SK-N-SH (cell line): Measurements from ENCODE around the gene LDLR.

Experiments used
- CHD2 ChIP-seq: fragments of 150-350 bp; IDR thresholded peaks from 2 replicates; pipeline ENCODE4 v1.6.1; 2018; ENCODE audit warnings: low read length; ENCODE audit not compliant: partially characterized antibody
- CTCF ChIP-seq: fragments of 200-600 bp; sonication (generic); IDR thresholded peaks from 2 replicates; pipeline ENCODE4 v1.6.1; 2017; ENCODE audit warnings: antibody characterized with exemption, mild to moderate bottlenecking, moderate library complexity
- ELF1 ChIP-seq: IDR thresholded peaks from 2 replicates; pipeline ENCODE4 v1.4.0; 2012
- FOXJ3 ChIP-seq: sonication (generic); formaldehyde crosslinking; IDR thresholded peaks from 2 replicates; pipeline ENCODE4 v1.5.1; 2020; ENCODE audit warnings: mild to moderate bottlenecking, missing genetic modification reagents
- IRF3 ChIP-seq: fragments of 150-350 bp; IDR thresholded peaks from 2 replicates; pipeline ENCODE4 v1.6.1; 2016; ENCODE audit warnings: mild to moderate bottlenecking, low read depth, low read length
- NFIC ChIP-seq: IDR thresholded peaks from 2 replicates; pipeline ENCODE4 v1.4.0; 2012; ENCODE audit warnings: borderline replicate concordance
- POLR2AphosphoS5 ChIP-seq: IDR thresholded peaks from 2 replicates; pipeline ENCODE4 v1.6.1; 2012; ENCODE audit warnings: low read depth, low read length
- REST ChIP-seq: IDR thresholded peaks from 2 replicates; pipeline ENCODE4 v1.6.1; 2012; ENCODE audit warnings: mild to moderate bottlenecking, low read depth, low read length, moderate library complexity
- TCF12 ChIP-seq: IDR thresholded peaks from 2 replicates; pipeline ENCODE4 v1.4.0; 2012

DNA sequence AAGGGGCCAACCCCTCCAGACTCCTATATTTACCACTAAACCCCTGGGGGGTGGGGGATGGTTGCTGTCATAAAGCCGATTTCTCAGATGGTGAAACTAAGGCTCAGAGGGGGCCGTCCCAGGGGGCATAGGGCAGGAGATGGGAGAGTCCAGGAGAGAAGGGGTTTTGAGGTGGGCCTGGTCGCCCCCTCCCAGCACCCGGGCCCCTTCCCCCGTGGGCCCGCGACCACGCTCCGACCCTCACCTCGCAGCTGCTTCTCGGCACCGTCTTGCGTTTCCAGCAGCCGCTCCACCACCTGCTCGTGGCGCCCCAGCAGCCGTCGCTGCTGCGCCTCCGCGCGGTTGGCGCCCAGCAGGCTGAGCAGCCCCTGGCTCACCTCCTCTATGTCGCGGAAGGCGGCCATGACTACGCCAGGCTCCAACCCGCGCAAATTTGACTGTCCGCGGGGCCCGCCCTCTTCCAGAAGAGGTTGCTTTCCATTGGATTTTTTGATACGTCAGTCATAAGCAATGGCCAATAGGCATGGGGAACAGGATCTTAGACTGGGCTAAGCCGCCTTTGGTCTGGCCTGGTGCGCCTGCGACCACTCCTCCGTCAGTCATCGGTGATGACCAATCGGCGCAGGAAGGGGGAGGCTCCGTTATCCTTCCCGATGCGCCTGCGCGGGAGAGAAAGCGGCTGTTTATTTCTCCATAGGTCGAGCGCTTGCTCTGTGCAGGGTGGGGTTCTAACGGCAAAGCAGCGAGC is 66.3 kb downstream of the LDLR start, which contains the start of gene SPC24:
- peak; percentile 83 for TF ChIP-seq POLR2AphosphoS5
- no peak; the same call in 1 of the 2 replicates for TF ChIP-seq CTCF
- no peak for TF ChIP-seq FOXJ3 (CRISPR knock-in tag)
- TF ChIP-seq NFIC: no peak
- no peak for TF ChIP-seq ELF1
- TF ChIP-seq REST: peak; percentile 24; the same call in 1 of the 2 replicates
- TF ChIP-seq CHD2: peak; percentile 89
- no peak; the same call in 1 of the 2 replicates for TF ChIP-seq IRF3
- TF ChIP-seq TCF12: no peak
